Activated CD4-positive, alpha-beta T cell treated with anti-CD3 and anti-CD28 coated beads, Interleukin-2, amount 10 ng/mL, durations not matched to agents 7 days and 5 days (primary cell): Measurements from ENCODE around the gene C10orf105. TPM values are rescaled to one million over a fixed set of nuclear protein-coding genes. Genes with fewer than 3 reads are reported as not detected.

ENCODE experiments used
- CTCF ChIA-PET: fragments of 350-600 bp; sonication (Branson Sonifier 250); formaldehyde crosslinking; loops from one replicate; lab custom pipeline; 2021; ENCODE audit warnings: antibody characterized with exemption; lab: Charles Lee
- POLR2A ChIA-PET: fragments of 350-600 bp; sonication (Branson Sonifier 250); formaldehyde crosslinking; loops from one replicate; lab custom pipeline; 2021; ENCODE audit warnings: antibody characterized with exemption; lab: Charles Lee
- DNase-seq: peaks from one replicate; pipeline ENCODE4 v3.0.0-alpha.2; 2020
- H3K27ac Mint-ChIP-seq: one replicate; pipeline ENCODE4 v1.8.0; 2021; ENCODE audit warnings: mild to moderate bottlenecking, moderate library complexity, mixed read lengths
- H3K27me3 Mint-ChIP-seq: one replicate; pipeline ENCODE4 v1.8.0; 2021; ENCODE audit warnings: mixed read lengths
- H3K36me3 Mint-ChIP-seq: one replicate; pipeline ENCODE4 v1.8.0; 2021; ENCODE audit warnings: low read depth, mixed read lengths
- H3K4me1 Mint-ChIP-seq: one replicate; pipeline ENCODE4 v1.8.0; 2021; ENCODE audit warnings: mixed read lengths
- H3K4me3 Mint-ChIP-seq: one replicate; pipeline ENCODE4 v1.8.0; 2021; ENCODE audit warnings: mild to moderate bottlenecking, moderate library complexity, mixed read lengths
- H3K9me3 Mint-ChIP-seq: one replicate; pipeline ENCODE4 v1.8.0; 2021; ENCODE audit warnings: mixed read lengths
- total RNA-seq, 2 experiments: library from RNA; stranded (reverse); gene quantifications; one replicate each; pipeline ENCODE4 v1.2.3, GENCODE V29; 2021

Gene C10orf105
- total RNA-seq, 2 experiments from 2014 or later: 0.52 to 0.71 TPM

DNA sequence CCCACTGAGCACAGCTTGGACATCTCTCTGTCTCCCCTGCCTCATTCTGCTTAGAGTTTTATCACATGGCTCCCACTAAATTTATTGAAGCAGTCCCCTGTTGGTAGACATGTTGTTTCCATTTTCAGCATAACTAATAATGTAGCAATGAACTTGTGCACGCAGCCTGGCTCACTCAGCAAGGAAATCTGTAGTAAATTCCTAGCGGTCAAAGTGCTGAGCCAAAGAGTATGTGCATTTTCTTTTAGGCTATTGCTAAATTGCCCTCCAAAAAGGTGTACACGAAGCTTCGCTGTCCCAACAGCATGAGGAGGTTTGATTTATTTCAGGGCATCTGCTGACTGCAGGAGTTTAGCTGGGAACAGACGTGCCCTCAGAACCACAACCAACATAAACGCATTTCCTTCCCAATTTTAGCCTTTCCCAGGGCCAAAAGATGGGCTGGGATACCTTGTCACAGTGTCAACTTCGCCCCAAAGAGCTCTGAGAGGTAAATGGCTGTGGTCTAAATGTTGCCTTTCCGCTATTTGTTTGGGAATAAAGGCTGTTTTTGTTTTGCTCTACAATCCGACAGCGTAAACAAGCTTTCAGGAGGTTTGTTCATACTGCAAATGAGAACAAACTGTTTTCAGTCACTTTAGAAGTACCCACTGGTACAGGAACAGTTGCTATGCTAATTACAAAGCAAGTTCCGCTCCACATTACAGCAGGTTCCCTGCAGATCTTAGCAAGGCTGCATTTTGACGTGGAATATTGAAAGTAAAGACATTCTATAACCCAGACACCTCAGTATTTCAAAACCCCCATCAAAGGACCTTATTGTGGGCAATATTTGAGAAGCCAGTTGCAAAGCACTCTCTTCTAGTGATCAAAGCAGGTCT, 37.0 kb upstream of the C10orf105 start:
- H3K36me3 Mint-ChIP-seq: peaks cover 77% of the 10 kb centered on the region
- no peaks in the 10 kb centered on the region for H3K9me3 Mint-ChIP-seq
- POLR2A ChIA-PET: interaction anchor here (0.8 to 1.5 kb wide), 4 partner anchors 8 to 19 kb away, joined by 3 to 6 read pairs (median 5); no protein-coding TSS in a partner anchor
- DNase-seq: peak; percentile 53
- peaks cover 89% of the 10 kb centered on the region for H3K4me1 Mint-ChIP-seq
- CTCF ChIA-PET: interaction anchor here (1.0 to 3.4 kb wide), 9 partner anchors 8 to 60 kb away, joined by 3 to 27 read pairs (median 6); partner anchors contain the start of gene VSIR
- H3K4me3 Mint-ChIP-seq: peak overlapping the region; percentile 50
- H3K27me3 Mint-ChIP-seq: no peaks in the 10 kb centered on the region
- H3K27ac Mint-ChIP-seq: peak overlapping the region; percentile 93

DNA sequence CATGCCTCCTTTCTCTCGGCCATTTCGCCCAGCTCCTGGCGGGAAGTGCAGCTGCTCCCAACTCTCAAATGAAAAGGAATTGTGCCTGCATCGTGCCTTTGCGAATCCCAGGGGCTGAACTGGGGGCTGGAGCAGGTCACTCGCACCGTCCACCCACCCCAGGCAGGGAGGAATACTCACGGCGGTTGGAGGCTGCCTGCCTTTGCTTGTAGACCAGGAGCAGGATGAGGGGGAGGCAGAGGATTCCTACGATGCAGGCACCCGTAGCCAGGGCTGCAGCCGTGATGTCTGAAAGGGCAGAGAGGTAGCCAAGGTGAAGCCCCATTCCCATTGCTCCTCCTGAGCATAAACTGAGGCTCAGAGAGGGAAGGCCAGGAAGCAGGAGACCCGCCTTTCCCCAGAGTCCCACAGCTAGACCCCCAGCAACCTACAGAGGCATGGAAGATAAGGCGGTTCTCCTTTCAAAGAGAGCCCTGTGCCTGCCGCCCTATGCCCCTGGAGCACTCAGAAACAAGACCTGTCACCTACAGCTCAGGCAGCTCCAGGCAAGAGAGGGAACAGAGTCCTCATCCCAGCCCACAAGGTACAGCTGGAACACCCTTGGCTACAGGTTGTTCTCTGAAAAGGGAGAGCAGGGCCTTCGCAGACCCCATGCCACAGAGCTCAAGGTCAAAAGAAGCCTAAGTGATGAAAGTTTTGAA, 35.8 kb upstream of the C10orf105 start:
- H3K27me3 Mint-ChIP-seq: no peaks in the 10 kb centered on the region
- peak overlapping the region; percentile 71 for H3K27ac Mint-ChIP-seq
- peaks cover 86% of the 10 kb centered on the region for H3K4me1 Mint-ChIP-seq
- peaks cover 75% of the 10 kb centered on the region for H3K36me3 Mint-ChIP-seq
- CTCF ChIA-PET: interaction anchor here (1.0 to 2.0 kb wide), 3 partner anchors 16 to 24 kb away, joined by 4 to 7 read pairs (median 6); no protein-coding TSS in a partner anchor
- no peak overlapping the region for H3K4me3 Mint-ChIP-seq
- no peaks in the 10 kb centered on the region for H3K9me3 Mint-ChIP-seq
- POLR2A ChIA-PET: no interaction called here
- DNase-seq: no peak

DNA sequence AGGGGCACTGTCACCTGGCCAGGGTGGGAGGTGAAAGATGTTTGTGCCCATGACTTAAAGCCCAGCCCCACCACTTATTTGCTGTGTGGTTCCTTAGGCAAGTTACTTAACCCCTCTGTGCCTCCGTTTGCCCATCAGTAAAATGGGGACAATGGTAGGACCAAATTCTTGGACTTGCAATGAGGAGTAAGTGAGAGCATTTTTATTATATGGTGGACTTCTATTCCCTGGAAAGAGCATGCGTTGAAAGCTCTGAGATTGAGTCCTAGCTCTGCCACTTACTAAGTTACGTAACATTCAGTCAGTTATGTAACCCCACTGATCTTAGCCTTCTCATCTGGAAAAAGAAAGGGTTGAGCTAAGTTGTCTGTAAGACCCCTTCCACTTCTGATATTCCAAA, 35.0 kb upstream of the C10orf105 start:
- POLR2A ChIA-PET: no interaction called here
- H3K36me3 Mint-ChIP-seq: peaks cover 78% of the 10 kb centered on the region
- no peak for DNase-seq
- no peak overlapping the region for H3K4me3 Mint-ChIP-seq
- no peaks in the 10 kb centered on the region for H3K9me3 Mint-ChIP-seq
- H3K4me1 Mint-ChIP-seq: peaks cover 91% of the 10 kb centered on the region
- H3K27ac Mint-ChIP-seq: peak overlapping the region; percentile 71
- CTCF ChIA-PET: interaction anchor here (1.0 to 2.0 kb wide), 2 partner anchors 16 to 20 kb away, joined by 4 to 6 read pairs; no protein-coding TSS in a partner anchor
- H3K27me3 Mint-ChIP-seq: no peaks in the 10 kb centered on the region

DNA sequence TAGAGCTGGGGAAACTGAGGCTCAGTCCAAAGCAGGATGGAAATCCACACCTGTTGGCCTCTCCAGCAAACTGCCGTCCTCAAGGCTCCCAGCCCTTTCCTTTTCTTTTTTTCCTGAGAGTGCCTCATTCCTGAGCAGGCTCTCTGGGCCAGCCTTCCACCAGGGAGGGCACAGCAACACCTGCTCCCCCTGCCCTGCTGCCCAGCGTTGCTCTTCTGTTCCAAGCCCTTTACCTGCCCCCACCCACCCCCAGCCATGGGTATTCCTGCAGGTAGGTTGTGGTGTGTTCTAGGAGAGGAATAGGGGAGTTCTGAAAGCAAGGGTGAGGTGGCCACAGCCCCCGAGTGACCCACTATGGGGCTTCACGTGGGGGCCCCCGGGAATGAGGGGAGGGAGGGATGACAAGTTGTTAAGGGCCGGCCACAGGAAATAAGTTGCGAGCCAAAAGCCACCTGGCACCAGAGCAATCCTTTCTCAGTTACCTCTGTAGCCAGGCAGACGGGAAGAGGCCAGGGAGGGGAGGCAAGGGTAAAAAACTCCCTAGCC, 34.5 kb upstream of the C10orf105 start:
- Mint-ChIP-seq H3K4me3 (no peak overlapping the region), H3K27ac (peak overlapping the region; percentile 81), H3K36me3 (peaks cover 80% of the 10 kb centered on the region), H3K27me3 (no peaks in the 10 kb centered on the region), H3K9me3 (no peaks in the 10 kb centered on the region), H3K4me1 (peaks cover 95% of the 10 kb centered on the region)
- no peak for DNase-seq
- CTCF ChIA-PET: interaction anchor here (1.0 to 1.4 kb wide), 2 partner anchors 46 to 57 kb away, joined by 3 to 4 read pairs; no protein-coding TSS in a partner anchor
- POLR2A ChIA-PET: no interaction called here

- peak overlapping the region; percentile 90 for H3K27ac Mint-ChIP-seq
- H3K36me3 Mint-ChIP-seq: peaks cover 83% of the 10 kb centered on the region
- POLR2A ChIA-PET: no interaction called here
- no peak for DNase-seq
- H3K9me3 Mint-ChIP-seq: no peaks in the 10 kb centered on the region
- no peak overlapping the region for H3K4me3 Mint-ChIP-seq
- H3K27me3 Mint-ChIP-seq: no peaks in the 10 kb centered on the region
- H3K4me1 Mint-ChIP-seq: peaks cover 96% of the 10 kb centered on the region
- CTCF ChIA-PET: interaction anchor here (1.0 to 6.3 kb wide), 4 partner anchors 18 to 57 kb away, joined by 3 to 39 read pairs (median 4); partner anchors contain the start of gene VSIR
Measured at GRCh38 chr10:71753091-71753959, 33.7 kb upstream of the C10orf105 start.

GRCh38 chr10:71752391-71753090, 33.0 kb upstream of the C10orf105 start:
- Mint-ChIP-seq H3K4me3 (peak overlapping the region; percentile 6), H3K27me3 (no peaks in the 10 kb centered on the region), H3K36me3 (peaks cover 78% of the 10 kb centered on the region), H3K27ac (peak overlapping the region; percentile 90), H3K4me1 (peaks cover 96% of the 10 kb centered on the region), H3K9me3 (no peaks in the 10 kb centered on the region)
- POLR2A ChIA-PET: no interaction called here
- CTCF ChIA-PET: interaction anchor here (0.8 to 6.3 kb wide), 5 partner anchors 14 to 56 kb away, joined by 3 to 39 read pairs (median 4); partner anchors contain the start of genes C10orf105 and VSIR
- no peak for DNase-seq

- Mint-ChIP-seq H3K9me3 (no peaks in the 10 kb centered on the region), H3K4me3 (peak overlapping the region; percentile 6)
- CTCF ChIA-PET: interaction anchor here (0.8 to 6.3 kb wide), 3 partner anchors 15 to 31 kb away, joined by 4 to 39 read pairs (median 4); partner anchors contain the start of genes C10orf105 and VSIR
Measured at GRCh38 chr10:71751515-71752224, 32.1 kb upstream of the C10orf105 start.

GRCh38 chr10:71750986-71751385, 31.4 kb upstream of the C10orf105 start:
- no peak overlapping the region for H3K4me3 Mint-ChIP-seq
- CTCF ChIA-PET: interaction anchor here (0.9 to 6.3 kb wide), 4 partner anchors 10 to 43 kb away, joined by 3 to 39 read pairs (median 4); partner anchors contain the start of gene VSIR
- H3K36me3 Mint-ChIP-seq: peaks cover 77% of the 10 kb centered on the region
- POLR2A ChIA-PET: no interaction called here
- H3K4me1 Mint-ChIP-seq: peaks cover 96% of the 10 kb centered on the region
- no peaks in the 10 kb centered on the region for H3K9me3 Mint-ChIP-seq
- no peaks in the 10 kb centered on the region for H3K27me3 Mint-ChIP-seq
- peak overlapping the region; percentile 97 for H3K27ac Mint-ChIP-seq
- no peak for DNase-seq

More at GRCh38 chr10:71751515-71752224, 32.1 kb upstream of the C10orf105 start:
- H3K36me3 Mint-ChIP-seq: peaks cover 83% of the 10 kb centered on the region
- peaks cover 96% of the 10 kb centered on the region for H3K4me1 Mint-ChIP-seq
- peak overlapping the region; percentile 90 for H3K27ac Mint-ChIP-seq
- no peak for DNase-seq
- POLR2A ChIA-PET: no interaction called here
- no peaks in the 10 kb centered on the region for H3K27me3 Mint-ChIP-seq

DNA sequence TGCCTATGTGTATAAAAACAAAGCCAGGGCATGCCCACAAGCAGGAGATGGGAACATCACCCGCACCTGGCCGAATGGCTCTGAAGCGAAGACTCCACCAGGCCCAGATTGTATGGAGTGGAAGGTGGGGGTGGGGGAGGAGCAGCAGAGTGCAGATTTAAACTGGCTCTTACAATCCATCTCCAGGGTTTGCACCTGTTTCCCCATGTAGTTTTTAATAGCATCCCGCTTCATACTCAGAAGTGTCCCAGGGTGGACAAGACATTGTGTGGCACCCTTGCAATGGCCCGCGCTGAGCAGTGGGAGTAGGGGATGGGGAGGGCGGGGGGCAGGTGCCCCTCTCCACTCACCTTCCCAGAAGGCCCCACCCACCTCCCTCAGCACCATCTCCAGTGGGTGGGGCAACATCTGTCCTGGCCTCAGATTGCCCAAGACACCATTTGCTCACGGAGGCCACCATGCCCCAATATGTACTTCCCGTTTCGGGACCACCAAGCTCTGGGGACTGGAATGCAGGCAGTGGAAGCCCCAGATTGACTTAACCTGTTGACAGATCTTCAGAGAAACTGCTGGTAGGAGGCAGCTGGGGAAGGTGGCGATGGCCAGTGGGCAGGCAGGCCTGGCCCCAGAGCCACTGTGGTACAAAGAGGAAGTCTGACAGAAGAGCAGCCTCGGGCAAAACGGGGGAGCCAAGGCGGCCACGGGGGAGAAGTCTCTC, 30.7 kb upstream of the C10orf105 start:
- DNase-seq: no peak
- peak overlapping the region; percentile 97 for H3K27ac Mint-ChIP-seq
- H3K4me1 Mint-ChIP-seq: peaks cover 97% of the 10 kb centered on the region
- H3K36me3 Mint-ChIP-seq: peaks cover 80% of the 10 kb centered on the region
- no peaks in the 10 kb centered on the region for H3K9me3 Mint-ChIP-seq
- CTCF ChIA-PET: interaction anchor here (0.9 to 6.3 kb wide), 4 partner anchors 10 to 42 kb away, joined by 3 to 39 read pairs (median 4); partner anchors contain the start of gene VSIR
- H3K4me3 Mint-ChIP-seq: no peak overlapping the region
- POLR2A ChIA-PET: no interaction called here
- no peaks in the 10 kb centered on the region for H3K27me3 Mint-ChIP-seq

- H3K36me3 Mint-ChIP-seq: peaks cover 78% of the 10 kb centered on the region
Measured at GRCh38 chr10:71749396-71749795, 29.8 kb upstream of the C10orf105 start.

More at GRCh38 chr10:71749396-71749795, 29.8 kb upstream of the C10orf105 start:
- Mint-ChIP-seq H3K27me3 (no peaks in the 10 kb centered on the region), H3K4me1 (peaks cover 97% of the 10 kb centered on the region), H3K27ac (peak overlapping the region; percentile 97), H3K9me3 (no peaks in the 10 kb centered on the region), H3K4me3 (peak overlapping the region; percentile 67)
- POLR2A ChIA-PET: interaction anchor here (0.6 to 1.3 kb wide), 3 partner anchors 8 to 1498 kb away, joined by 3 to 7 read pairs (median 4); partner anchors contain the start of gene VSIR
- DNase-seq: no peak
- CTCF ChIA-PET: interaction anchor here (0.6 to 6.3 kb wide), 12 partner anchors 9 to 1524 kb away, joined by 3 to 39 read pairs (median 3); partner anchors contain the start of genes C10orf105 and VSIR
